Right lobe of liver (tissue), 4 donors: ENCODE results near the gene RPL39L.
A peak's percentile ranks its signal among the peaks of the same experiment; 100 is the strongest.

Experiments used
- CTCF ChIP-seq, 4 donors: fragments of 200-600 bp in 3 of 4; fragments of 450-650 bp in 1 of 4; IDR thresholded peaks; one replicate each; pipeline versions ENCODE4 v1.5.1 to v1.8.0; 2016 to 2022; ENCODE audit warnings: antibody characterized with exemption in 4 of 4, mild to moderate bottlenecking in 2 of 4
- POLR2A ChIP-seq: fragments of 450-650 bp; IDR thresholded peaks from one replicate; pipeline ENCODE4 v1.6.1; 2017; ENCODE audit warnings: antibody characterized with exemption, mild to moderate bottlenecking
- donor health status: DM: no; HTN: no; CAD: no.
- donor health status: DM: no; HTN: no; CAD: no.
- donor health status: DM: no; HTN: yes; CAD: no.

GRCh38 chr3:187112934-187113793 lies 26.1 kb downstream of the RPL39L start:
- TF ChIP-seq CTCF (IDR thresholded peaks at IDR 0.05) (peak; percentile 49 to 66 (median 61)), POLR2A (no peak)
